GM23338 (cell line): ENCODE data around the gene LEAP2. TPM values are rescaled to one million over a fixed set of nuclear protein-coding genes. Genes with fewer than 3 reads are reported as not detected.
A peak's percentile ranks its signal among the peaks of the same experiment; 100 is the strongest.

Experiments
- ATAC-seq: fragments of 200-7000 bp; cut with Tn5 transposase; 3 replicates; pipeline ENCODE4 v1.9.1; 2020
- DNase-seq: peaks from one replicate; pipeline ENCODE4 v3.0.0-alpha.2; 2015; ENCODE audit warnings: low spot score
- H2AFZ ChIP-seq: fragments of 200-600 bp; sonication (generic); 2 replicates; pipeline ENCODE4 v1.8.0; 2016; ENCODE audit warnings: antibody characterized with exemption, mild to moderate bottlenecking, moderate library complexity
- H3F3A ChIP-seq: fragments of 200-600 bp; sonication (generic); replicated peaks from 2 replicates; pipeline ENCODE4 v1.8.0; 2017; ENCODE audit warnings: antibody characterized with exemption, mixed run types, low read depth
- H3K27ac ChIP-seq: fragments of 200-600 bp; sonication (generic); 2 replicates; pipeline ENCODE4 v1.6.1; 2016; ENCODE audit warnings: low read depth
- H3K27me3 ChIP-seq: fragments of 200-600 bp; sonication (generic); 2 replicates; pipeline ENCODE4 v1.8.0; 2016; ENCODE audit warnings: mild to moderate bottlenecking, mixed run types, moderate library complexity; ENCODE audit not compliant: insufficient read depth
- H3K36me3 ChIP-seq: fragments of 200-600 bp; sonication (generic); 2 replicates; pipeline ENCODE4 v1.8.0; 2016; ENCODE audit warnings: mild to moderate bottlenecking; ENCODE audit not compliant: insufficient read depth
- H3K4me1 ChIP-seq: fragments of 200-600 bp; sonication (generic); 2 replicates; pipeline ENCODE4 v1.8.0; 2016; ENCODE audit warnings: mild to moderate bottlenecking, moderate library complexity; ENCODE audit not compliant: insufficient read depth
- H3K4me2 ChIP-seq: fragments of 200-600 bp; sonication (generic); 2 replicates; pipeline ENCODE4 v1.7.1; 2017; ENCODE audit warnings: mixed run types
- H3K4me3 ChIP-seq: fragments of 200-600 bp; sonication (generic); 2 replicates; pipeline ENCODE4 v1.6.1; 2016; ENCODE audit warnings: mixed run types
- H3K79me2 ChIP-seq: fragments of 200-600 bp; sonication (generic); replicated peaks from 2 replicates; pipeline ENCODE4 v1.8.0; 2017; ENCODE audit warnings: mild to moderate bottlenecking; ENCODE audit not compliant: insufficient read depth
- H3K9me2 ChIP-seq: fragments of 200-600 bp; sonication (generic); 2 replicates; pipeline ENCODE4 v1.8.0; 2017; ENCODE audit not compliant: insufficient read depth
- H4K20me1 ChIP-seq: fragments of 200-600 bp; sonication (generic); replicated peaks from 2 replicates; pipeline ENCODE4 v1.8.0; 2017; ENCODE audit warnings: mild to moderate bottlenecking; ENCODE audit not compliant: insufficient read depth
- H3K27ac Mint-ChIP-seq: 2 replicates; pipeline ENCODE4 v1.8.0; 2020; ENCODE audit warnings: inconsistent platforms, mild to moderate bottlenecking, moderate library complexity, mixed read lengths
- H3K27me3 Mint-ChIP-seq: 3 replicates; pipeline ENCODE4 v1.8.0; 2022; ENCODE audit warnings: low read depth, mild to moderate bottlenecking, moderate library complexity, mixed read lengths, inconsistent platforms; ENCODE audit not compliant: insufficient read depth, poor library complexity
- H3K36me3 Mint-ChIP-seq: 3 replicates; pipeline ENCODE4 v1.8.0; 2021; ENCODE audit warnings: low read depth, mild to moderate bottlenecking, inconsistent platforms, moderate library complexity, mixed read lengths
- H3K4me1 Mint-ChIP-seq: 3 replicates; pipeline ENCODE4 v1.8.0; 2020; ENCODE audit warnings: mild to moderate bottlenecking, inconsistent platforms, mixed read lengths
- H3K4me3 Mint-ChIP-seq: 3 replicates; pipeline ENCODE4 v1.8.0; 2021; ENCODE audit warnings: moderate library complexity, mild to moderate bottlenecking, inconsistent platforms, mixed read lengths
- H3K9me3 Mint-ChIP-seq: 3 replicates; pipeline ENCODE4 v1.8.0; 2020; ENCODE audit warnings: moderate library complexity, mild to moderate bottlenecking, inconsistent platforms, mixed read lengths
- polyA plus RNA-seq: library from polyadenylated mRNA; unstranded; fragments of >200 nt; fragmentation: Nextera tagmentation; extraction: Ambion mirVana; gene quantifications from 2 replicates; pipeline ENCODE4 v1.2.1, GENCODE V29; 2016
- total RNA-seq: library from RNA; depleted of rRNA; stranded (reverse); fragments of >200 nt; shearing (Covaris generic); gene quantifications from 2 replicates; pipeline ENCODE4 v1.2.3, GENCODE V29; 2014
- TF ChIP-seq, protein P1 (sequence below): fragments of 250-450 bp; sonication (Bioruptor Pico); IDR thresholded peaks from 2 replicates; pipeline ENCODE4 v1.5.0; 2020; ENCODE audit warnings: mild to moderate bottlenecking, moderate library complexity

The LEAP2 gene
- total and polyA plus RNA-seq, 2 experiments from 2014 or later, result 1.5 to 1.8 TPM

GRCh38 chr5:132839426-132840301 lies 33.8 kb upstream of the LEAP2 start:
- no peak for DNase-seq

More at GRCh38 chr5:132839426-132840301, 33.8 kb upstream of the LEAP2 start:
- Mint-ChIP-seq H3K36me3 (no peaks in the 10 kb centered on the region), H3K9me3 (no peaks in the 10 kb centered on the region), H3K27me3 (peaks cover 2% of the 10 kb centered on the region), H3K4me3 (no peak overlapping the region), H3K4me1 (no peaks in the 10 kb centered on the region), H3K27ac (no peak overlapping the region)
- Histone ChIP-seq H3K27me3 (no peaks in the 10 kb centered on the region), H4K20me1 (no peaks in the 10 kb centered on the region), H3F3A (no peaks in the 10 kb centered on the region), H2AFZ (peak overlapping the region; percentile 74), H3K9me2 (no peaks in the 10 kb centered on the region), H3K79me2 (no peaks in the 10 kb centered on the region), H3K4me2 (no peak overlapping the region), H3K27ac (no peak overlapping the region), H3K4me3 (no peak overlapping the region), H3K36me3 (no peaks in the 10 kb centered on the region), H3K4me1 (no peaks in the 10 kb centered on the region)
- TF ChIP-seq, protein P1, sequence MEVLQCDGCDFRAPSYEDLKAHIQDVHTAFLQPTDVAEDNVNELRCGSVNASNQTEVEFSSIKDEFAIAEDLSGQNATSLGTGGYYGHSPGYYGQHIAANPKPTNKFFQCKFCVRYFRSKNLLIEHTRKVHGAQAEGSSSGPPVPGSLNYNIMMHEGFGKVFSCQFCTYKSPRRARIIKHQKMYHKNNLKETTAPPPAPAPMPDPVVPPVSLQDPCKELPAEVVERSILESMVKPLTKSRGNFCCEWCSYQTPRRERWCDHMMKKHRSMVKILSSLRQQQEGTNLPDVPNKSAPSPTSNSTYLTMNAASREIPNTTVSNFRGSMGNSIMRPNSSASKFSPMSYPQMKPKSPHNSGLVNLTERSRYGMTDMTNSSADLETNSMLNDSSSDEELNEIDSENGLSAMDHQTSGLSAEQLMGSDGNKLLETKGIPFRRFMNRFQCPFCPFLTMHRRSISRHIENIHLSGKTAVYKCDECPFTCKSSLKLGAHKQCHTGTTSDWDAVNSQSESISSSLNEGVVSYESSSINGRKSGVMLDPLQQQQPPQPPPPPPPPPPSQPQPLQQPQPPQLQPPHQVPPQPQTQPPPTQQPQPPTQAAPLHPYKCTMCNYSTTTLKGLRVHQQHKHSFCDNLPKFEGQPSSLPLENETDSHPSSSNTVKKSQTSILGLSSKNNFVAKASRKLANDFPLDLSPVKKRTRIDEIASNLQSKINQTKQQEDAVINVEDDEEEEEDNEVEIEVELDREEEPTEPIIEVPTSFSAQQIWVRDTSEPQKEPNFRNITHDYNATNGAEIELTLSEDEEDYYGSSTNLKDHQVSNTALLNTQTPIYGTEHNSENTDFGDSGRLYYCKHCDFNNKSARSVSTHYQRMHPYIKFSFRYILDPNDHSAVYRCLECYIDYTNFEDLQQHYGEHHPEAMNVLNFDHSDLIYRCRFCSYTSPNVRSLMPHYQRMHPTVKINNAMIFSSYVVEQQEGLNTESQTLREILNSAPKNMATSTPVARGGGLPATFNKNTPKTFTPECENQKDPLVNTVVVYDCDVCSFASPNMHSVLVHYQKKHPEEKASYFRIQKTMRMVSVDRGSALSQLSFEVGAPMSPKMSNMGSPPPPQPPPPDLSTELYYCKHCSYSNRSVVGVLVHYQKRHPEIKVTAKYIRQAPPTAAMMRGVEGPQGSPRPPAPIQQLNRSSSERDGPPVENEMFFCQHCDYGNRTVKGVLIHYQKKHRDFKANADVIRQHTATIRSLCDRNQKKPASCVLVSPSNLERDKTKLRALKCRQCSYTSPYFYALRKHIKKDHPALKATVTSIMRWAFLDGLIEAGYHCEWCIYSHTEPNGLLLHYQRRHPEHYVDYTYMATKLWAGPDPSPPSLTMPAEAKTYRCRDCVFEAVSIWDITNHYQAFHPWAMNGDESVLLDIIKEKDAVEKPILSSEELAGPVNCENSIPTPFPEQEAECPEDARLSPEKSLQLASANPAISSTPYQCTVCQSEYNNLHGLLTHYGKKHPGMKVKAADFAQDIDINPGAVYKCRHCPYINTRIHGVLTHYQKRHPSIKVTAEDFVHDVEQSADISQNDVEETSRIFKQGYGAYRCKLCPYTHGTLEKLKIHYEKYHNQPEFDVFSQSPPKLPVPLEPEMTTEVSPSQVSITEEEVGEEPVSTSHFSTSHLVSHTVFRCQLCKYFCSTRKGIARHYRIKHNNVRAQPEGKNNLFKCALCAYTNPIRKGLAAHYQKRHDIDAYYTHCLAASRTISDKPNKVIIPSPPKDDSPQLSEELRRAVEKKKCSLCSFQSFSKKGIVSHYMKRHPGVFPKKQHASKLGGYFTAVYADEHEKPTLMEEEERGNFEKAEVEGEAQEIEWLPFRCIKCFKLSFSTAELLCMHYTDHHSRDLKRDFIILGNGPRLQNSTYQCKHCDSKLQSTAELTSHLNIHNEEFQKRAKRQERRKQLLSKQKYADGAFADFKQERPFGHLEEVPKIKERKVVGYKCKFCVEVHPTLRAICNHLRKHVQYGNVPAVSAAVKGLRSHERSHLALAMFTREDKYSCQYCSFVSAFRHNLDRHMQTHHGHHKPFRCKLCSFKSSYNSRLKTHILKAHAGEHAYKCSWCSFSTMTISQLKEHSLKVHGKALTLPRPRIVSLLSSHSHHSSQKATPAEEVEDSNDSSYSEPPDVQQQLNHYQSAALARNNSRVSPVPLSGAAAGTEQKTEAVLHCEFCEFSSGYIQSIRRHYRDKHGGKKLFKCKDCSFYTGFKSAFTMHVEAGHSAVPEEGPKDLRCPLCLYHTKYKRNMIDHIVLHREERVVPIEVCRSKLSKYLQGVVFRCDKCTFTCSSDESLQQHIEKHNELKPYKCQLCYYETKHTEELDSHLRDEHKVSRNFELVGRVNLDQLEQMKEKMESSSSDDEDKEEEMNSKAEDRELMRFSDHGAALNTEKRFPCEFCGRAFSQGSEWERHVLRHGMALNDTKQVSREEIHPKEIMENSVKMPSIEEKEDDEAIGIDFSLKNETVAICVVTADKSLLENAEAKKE, result no peak
- ATAC-seq, result no peak
